RWPE2 (cell line): ENCODE data around the gene FIG4.
A peak's percentile ranks its signal among the peaks of the same experiment; 100 is the strongest.

Source experiments
- ATAC-seq: fragments of 200-7000 bp; cut with Tn5 transposase; 3 replicates; pipeline ENCODE4 v1.9.1; 2021; ENCODE audit warnings: low read depth
- DNase-seq: peaks from one replicate; pipeline ENCODE4 v3.0.0-alpha.2; 2020; ENCODE audit warnings: low spot score
- H3K27ac ChIP-seq: fragments of 450-650 bp; 2 replicates; pipeline ENCODE4 v1.5.1; 2017; ENCODE audit warnings: mild to moderate bottlenecking; ENCODE audit not compliant: poor library complexity, severe bottlenecking
- H3K27me3 ChIP-seq: fragments of 250-450 bp; sonication (Bioruptor Pico); 2 replicates; pipeline ENCODE4 v1.5.1; 2021; ENCODE audit warnings: mild to moderate bottlenecking, moderate library complexity; ENCODE audit not compliant: insufficient read depth, poor library complexity, severe bottlenecking
- H3K36me3 ChIP-seq: fragments of 250-450 bp; sonication (Bioruptor Pico); 2 replicates; pipeline ENCODE4 v1.5.1; 2020; ENCODE audit warnings: low read depth, mild to moderate bottlenecking, moderate library complexity
- H3K4me1 ChIP-seq: fragments of 250-450 bp; sonication (Bioruptor Pico); 2 replicates; pipeline ENCODE4 v1.5.1; 2021; ENCODE audit warnings: mild to moderate bottlenecking, moderate library complexity; ENCODE audit not compliant: insufficient read depth, poor library complexity, severe bottlenecking
- H3K4me3 ChIP-seq: fragments of 250-450 bp; sonication (Bioruptor Pico); 2 replicates; pipeline ENCODE4 v1.5.1; 2021; ENCODE audit warnings: mild to moderate bottlenecking, moderate library complexity; ENCODE audit not compliant: severe bottlenecking
- H3K9me3 ChIP-seq: fragments of 250-450 bp; sonication (Bioruptor Pico); 2 replicates; pipeline ENCODE4 v1.5.1; 2021; ENCODE audit warnings: mild to moderate bottlenecking, moderate library complexity; ENCODE audit not compliant: severe bottlenecking
- TF ChIP-seq, protein P1 (sequence below): fragments of 450-650 bp; IDR thresholded peaks from one replicate; pipeline ENCODE4 v1.5.1; 2017; ENCODE audit warnings: mild to moderate bottlenecking, moderate library complexity; ENCODE audit not compliant: poor library complexity, severe bottlenecking

Gene FIG4

DNA sequence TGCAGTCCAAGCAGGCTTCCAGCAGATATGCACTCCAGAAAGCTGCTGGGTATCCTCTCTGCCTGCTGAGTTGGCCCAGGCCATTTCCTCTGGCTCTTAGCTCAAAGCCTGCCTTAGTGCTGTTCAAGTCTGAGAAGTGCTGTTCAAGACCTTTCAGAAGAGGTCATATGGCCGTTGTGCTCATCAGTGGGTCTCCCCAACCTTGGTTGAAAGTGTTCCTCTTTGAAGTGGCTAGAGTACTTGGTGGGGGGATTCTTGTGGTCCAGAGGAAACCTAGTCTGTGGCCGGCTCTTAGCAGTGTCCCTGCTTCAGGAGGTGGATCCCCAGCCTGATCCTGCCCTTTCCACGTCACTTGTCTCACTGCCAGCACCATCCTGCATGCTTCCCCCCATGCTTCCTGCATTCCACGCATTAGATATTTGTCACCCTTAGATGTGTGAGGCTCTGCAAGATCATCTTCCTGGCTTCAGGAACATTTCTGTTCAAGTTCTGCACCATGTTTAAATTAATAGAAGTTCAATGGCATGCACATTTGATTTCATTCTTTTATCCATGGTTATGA lies 105.0 kb downstream of the FIG4 start:
- Histone ChIP-seq H3K9me3 (no peaks in the 10 kb centered on the region), H3K36me3 (no peaks in the 10 kb centered on the region), H3K4me1 (peaks cover 25% of the 10 kb centered on the region), H3K27ac (no peak overlapping the region), H3K27me3 (no peaks in the 10 kb centered on the region), H3K4me3 (no peak overlapping the region)
- ATAC-seq (no peak), DNase-seq (no peak)
- TF ChIP-seq, protein P1, sequence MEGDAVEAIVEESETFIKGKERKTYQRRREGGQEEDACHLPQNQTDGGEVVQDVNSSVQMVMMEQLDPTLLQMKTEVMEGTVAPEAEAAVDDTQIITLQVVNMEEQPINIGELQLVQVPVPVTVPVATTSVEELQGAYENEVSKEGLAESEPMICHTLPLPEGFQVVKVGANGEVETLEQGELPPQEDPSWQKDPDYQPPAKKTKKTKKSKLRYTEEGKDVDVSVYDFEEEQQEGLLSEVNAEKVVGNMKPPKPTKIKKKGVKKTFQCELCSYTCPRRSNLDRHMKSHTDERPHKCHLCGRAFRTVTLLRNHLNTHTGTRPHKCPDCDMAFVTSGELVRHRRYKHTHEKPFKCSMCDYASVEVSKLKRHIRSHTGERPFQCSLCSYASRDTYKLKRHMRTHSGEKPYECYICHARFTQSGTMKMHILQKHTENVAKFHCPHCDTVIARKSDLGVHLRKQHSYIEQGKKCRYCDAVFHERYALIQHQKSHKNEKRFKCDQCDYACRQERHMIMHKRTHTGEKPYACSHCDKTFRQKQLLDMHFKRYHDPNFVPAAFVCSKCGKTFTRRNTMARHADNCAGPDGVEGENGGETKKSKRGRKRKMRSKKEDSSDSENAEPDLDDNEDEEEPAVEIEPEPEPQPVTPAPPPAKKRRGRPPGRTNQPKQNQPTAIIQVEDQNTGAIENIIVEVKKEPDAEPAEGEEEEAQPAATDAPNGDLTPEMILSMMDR: no peak

DNA sequence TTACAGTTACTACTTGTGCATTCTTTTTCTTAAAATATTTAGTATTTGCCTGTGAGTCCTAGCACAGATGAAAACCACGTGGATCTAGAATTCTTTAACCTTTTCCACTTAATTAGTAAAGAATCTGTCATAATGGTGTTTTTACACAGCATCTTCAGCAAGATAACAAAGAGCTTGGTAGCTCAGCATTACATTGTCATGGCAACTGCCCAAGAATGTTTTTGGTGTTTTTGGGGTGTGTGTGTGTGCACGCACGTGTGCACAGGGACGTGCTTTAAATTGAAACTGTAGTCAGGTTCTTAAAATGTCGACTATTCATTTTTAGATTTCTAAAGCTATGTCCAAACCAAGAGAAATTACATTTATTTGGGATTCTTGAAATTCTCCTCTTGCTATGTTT lies 108.0 kb downstream of the FIG4 start:
- no peak for DNase-seq
- no peaks in the 10 kb centered on the region for H3K36me3 ChIP-seq

DNA sequence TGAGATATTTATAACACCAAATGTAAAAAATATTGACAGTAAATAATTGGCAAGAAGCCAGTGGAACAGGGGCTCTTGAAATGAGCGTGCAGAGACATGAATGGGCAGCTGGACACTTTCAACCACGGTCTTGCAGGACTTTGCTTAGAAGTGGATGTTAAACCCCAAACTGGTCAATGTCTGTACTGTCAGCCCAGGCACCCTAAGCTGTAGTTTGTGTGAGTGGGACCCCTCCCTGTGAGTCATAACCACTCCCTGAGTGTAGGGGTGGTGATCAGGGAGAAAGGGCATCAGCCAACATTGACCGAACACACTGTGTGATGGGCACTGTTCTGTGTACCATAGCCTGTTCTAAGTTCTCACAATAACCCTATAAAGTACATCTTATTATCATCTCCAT lies 108.6 kb downstream of the FIG4 start:
- DNase-seq (no peak), ATAC-seq (peak; percentile 59)
- Histone ChIP-seq H3K27ac (no peak overlapping the region), H3K4me1 (peaks cover 7% of the 10 kb centered on the region), H3K36me3 (no peaks in the 10 kb centered on the region), H3K27me3 (no peaks in the 10 kb centered on the region), H3K9me3 (no peaks in the 10 kb centered on the region), H3K4me3 (no peak overlapping the region)
- TF ChIP-seq, protein P1: no peak

More for the DNA sequence above, 108.0 kb downstream of the FIG4 start:
- H3K27me3 ChIP-seq: no peaks in the 10 kb centered on the region
- no peak overlapping the region for H3K4me3 ChIP-seq
- H3K4me1 ChIP-seq: peaks cover 12% of the 10 kb centered on the region
- no peak for ATAC-seq
- H3K9me3 ChIP-seq: no peaks in the 10 kb centered on the region
- no peak overlapping the region for H3K27ac ChIP-seq
- TF ChIP-seq, protein P1: no peak

DNA sequence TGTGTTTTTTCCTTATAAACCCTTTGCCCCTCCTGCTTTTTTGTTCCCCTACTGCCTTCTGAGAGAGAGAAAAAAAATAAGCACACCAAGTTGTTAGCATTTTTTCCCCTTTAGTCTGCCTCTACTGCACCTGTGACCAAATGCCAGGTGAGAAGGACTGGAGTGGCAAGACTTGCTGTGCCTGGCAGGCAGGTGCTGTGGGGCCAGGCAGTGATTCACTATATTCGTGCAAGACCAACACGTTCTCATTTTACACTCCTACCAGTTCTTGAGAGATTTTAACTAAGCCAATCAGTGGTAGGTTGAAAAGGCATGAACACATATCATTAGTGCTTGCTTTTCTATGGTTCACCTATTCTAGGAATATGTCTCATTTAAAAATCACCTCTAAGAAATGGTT lies 109.7 kb downstream of the FIG4 start:
- no peaks in the 10 kb centered on the region for H3K36me3 ChIP-seq
- ATAC-seq: no peak
- H3K27me3 ChIP-seq: no peaks in the 10 kb centered on the region
- peaks cover 6% of the 10 kb centered on the region for H3K4me1 ChIP-seq
- DNase-seq: no peak
- no peaks in the 10 kb centered on the region for H3K9me3 ChIP-seq
- no peak overlapping the region for H3K4me3 ChIP-seq
- TF ChIP-seq, protein P1: no peak
- no peak overlapping the region for H3K27ac ChIP-seq

DNA sequence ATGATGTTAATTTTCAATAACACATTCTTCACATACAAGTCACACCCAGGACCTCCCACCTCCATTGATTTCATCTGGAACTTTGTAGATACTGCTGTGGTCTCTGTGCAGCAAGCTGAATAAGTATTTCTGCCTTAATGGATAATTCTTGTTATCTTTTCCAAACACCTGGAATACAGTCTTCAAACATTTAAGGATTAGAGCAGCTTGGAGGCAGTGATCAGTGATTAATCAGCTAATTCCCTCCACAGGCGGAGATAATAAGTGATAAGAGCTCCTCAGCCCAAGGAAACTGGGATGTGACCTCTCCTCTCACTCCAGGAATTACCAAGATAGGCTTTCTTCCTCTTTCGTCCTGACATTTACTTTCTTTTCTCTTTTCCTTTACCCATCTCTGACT lies 110.7 kb downstream of the FIG4 start:
- Histone ChIP-seq H3K4me3 (no peak overlapping the region), H3K36me3 (no peaks in the 10 kb centered on the region), H3K27ac (no peak overlapping the region), H3K27me3 (no peaks in the 10 kb centered on the region), H3K4me1 (peaks cover 6% of the 10 kb centered on the region), H3K9me3 (no peaks in the 10 kb centered on the region)
- DNase-seq: no peak
- no peak for ATAC-seq
- TF ChIP-seq, protein P1: no peak
